ENCODE data around the gene GJC2.
A peak's percentile ranks its signal among the peaks of the same experiment; 100 is the strongest.

GJC2 gene

GRCh38 chr1:228114827-228115226 lies 34.9 kb upstream of the GJC2 start:
- no peak for DNase-seq (ENCODE audit: low read depth in 2 of 2)

DNA sequence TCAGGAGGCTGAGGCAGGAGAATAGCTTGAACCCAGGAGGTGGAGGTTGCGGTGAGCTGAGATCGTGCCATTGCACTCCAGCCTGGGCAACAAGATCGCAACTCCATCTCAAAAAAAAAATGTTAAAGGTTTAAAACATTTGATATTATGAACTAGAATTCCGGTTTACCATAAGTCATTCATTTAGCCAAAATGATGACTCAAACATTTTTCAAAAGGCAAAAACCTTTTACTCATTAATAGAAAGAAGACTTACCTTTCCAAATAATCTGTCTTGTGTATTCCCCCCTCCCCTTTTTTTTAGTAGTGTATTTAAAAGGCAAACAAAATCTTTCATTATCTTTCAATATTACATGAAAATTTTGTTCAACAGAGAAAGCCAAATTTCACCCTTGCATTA lies 32.4 kb upstream of the GJC2 start:
- no peak for DNase-seq (ENCODE audit: low read depth in 2 of 2)

- no peak for DNase-seq (ENCODE audit: low read depth in 2 of 2)
Observed at GRCh38 chr1:228118040-228118439, 31.7 kb upstream of the GJC2 start.

DNA sequence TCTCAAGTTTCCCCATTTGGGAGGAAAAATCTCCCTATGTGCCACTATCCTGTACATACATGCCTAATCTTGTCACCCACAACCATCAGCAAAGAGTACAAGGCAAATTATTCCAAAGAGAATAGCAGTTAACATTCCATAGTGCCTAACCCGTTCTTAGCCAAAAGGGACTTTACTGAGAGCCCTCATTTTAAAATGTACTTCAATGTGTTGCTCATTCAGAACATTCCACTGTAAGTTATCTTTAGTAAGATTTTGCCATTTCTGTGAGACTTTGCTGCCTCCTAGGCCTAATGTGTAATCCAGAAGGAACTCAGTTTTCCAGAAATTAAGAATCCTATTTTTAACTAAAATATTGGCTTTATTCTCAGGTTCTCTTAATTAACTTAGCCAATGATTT lies 29.4 kb upstream of the GJC2 start:
- no peak for DNase-seq (ENCODE audit: low read depth in 2 of 2)

DNA sequence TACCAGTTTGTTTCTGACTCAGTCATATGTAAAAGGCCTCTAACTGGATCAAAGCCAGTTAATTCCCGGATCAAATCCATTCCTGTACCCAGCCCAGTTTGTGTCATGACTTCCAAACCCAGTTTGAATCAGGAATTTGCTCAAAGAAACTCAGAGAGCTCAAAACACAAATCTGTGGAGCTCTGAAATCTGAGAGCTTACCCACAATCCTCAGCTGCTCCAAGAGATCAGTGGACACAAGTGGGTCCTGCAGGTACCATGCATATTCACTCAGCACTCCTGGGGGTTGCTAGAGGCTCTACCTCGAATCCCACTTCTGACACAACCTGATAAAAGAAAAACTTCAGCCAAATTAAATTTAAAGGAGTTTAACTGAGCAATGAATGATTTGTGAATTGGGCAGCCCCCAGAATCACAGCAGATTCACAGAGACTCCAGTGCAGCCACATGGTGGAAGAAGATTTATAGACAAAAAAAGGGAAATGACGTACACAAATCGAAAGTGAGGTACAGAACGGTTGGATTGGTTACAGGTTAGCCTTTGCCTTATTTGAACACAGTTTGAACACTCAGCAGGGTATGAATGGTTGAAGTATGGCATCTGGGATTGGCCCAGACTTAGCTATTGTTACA lies 28.8 kb upstream of the GJC2 start:
- no peak for DNase-seq (ENCODE audit: low read depth in 2 of 2)

GRCh38 chr1:228122921-228123441 lies 26.7 kb upstream of the GJC2 start:
- DNase-seq (ENCODE audit: low read depth in 2 of 2): no peak

DNA sequence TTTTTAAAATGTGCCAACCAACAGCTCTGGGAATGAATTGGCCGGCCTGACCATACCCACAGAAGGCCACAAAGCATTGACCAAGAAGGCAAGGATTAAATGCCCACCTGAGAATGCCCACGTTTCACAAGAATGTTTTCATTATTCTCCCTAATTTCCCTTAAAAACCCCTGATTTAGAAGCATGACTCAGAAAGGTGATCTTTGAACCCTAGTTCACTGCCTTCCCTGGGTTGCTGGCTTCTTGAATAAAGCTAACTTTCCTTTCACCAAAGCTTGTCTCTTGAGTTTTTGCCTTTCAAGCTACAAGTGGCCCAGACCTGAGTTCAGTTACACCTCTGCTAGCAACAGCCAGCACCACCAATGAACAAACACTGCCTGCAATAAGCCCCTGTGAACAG lies 26.2 kb upstream of the GJC2 start:
- DNase-seq (ENCODE audit: low read depth in 2 of 2): no peak

- no peak for DNase-seq (ENCODE audit: low read depth in 2 of 2)
Observed at GRCh38 chr1:228125185-228125584, 24.5 kb upstream of the GJC2 start.

GRCh38 chr1:228131766-228132165 lies 18.0 kb upstream of the GJC2 start:
- DNase-seq (ENCODE audit: low read depth in 2 of 2): no peak

GRCh38 chr1:228134591-228134990 lies 15.1 kb upstream of the GJC2 start:
- DNase-seq (ENCODE audit: low read depth in 2 of 2): no peak

- DNase-seq (ENCODE audit: low read depth in 2 of 2): no peak
Observed at GRCh38 chr1:228136901-228137300, 12.8 kb upstream of the GJC2 start.

DNA sequence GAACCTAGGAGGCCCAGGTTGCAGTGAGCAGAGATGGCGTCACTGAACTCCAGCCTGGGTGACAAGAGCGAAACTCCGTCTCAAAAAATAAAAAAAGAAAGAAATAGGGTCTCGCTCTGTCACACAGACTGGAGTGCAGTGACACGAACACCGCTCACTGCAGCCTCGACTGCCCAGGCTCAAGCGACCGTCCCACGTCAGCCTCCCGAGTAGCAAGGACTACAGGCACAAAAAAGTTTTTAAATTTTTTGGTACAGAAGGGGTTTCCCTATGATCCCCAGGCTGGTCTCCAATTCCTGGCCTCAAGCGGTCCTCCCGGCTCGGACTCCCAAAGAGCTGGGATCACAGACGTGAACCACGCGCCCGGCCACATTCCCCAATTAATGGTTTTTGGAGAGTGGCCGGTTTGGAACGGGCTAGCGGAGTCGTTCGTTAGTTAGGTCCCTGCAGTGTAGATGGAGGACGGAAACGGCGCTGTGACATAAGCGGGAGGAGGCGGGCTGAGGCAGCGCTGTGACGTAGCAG lies 10.3 kb upstream of the GJC2 start:
- DNase-seq (ENCODE audit: low read depth in 2 of 2): no peak

- DNase-seq (ENCODE audit: low read depth in 2 of 2): peak; percentile 97 to 98
Observed at GRCh38 chr1:228139931-228140723, 9.6 kb upstream of the GJC2 start, which contains the start of gene GUK1. TSS of gene GUK1 (plus strand) at chr1:228140279. CDS start at chr1:228140303, 24 bp downstream.

DNA sequence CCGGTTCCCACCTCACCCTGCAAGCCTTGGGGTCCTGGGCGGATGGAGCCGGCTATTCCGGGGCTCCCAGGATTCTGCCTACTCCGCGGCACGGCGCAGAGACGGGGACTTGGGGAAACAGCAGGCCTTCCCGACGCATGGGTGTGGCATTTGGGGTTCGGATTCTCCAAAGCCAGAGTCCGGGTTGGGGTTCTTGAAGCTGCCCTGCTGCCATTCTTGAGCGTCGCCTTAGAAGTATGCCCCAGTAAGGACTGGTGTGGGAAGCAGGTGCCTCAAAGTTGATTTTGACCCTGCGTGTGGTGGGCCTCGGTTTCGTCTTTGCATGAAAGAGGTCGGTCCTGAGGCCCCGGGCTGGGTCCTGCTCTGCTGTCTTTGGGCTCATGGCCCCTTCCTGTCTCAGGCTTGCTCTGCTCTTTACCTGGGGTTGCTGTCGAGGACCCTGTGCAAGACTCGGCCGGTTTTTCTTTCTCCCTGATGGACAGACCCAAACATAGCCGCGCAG lies 9.0 kb upstream of the GJC2 start:
- DNase-seq (ENCODE audit: low read depth in 2 of 2): no peak

DNA sequence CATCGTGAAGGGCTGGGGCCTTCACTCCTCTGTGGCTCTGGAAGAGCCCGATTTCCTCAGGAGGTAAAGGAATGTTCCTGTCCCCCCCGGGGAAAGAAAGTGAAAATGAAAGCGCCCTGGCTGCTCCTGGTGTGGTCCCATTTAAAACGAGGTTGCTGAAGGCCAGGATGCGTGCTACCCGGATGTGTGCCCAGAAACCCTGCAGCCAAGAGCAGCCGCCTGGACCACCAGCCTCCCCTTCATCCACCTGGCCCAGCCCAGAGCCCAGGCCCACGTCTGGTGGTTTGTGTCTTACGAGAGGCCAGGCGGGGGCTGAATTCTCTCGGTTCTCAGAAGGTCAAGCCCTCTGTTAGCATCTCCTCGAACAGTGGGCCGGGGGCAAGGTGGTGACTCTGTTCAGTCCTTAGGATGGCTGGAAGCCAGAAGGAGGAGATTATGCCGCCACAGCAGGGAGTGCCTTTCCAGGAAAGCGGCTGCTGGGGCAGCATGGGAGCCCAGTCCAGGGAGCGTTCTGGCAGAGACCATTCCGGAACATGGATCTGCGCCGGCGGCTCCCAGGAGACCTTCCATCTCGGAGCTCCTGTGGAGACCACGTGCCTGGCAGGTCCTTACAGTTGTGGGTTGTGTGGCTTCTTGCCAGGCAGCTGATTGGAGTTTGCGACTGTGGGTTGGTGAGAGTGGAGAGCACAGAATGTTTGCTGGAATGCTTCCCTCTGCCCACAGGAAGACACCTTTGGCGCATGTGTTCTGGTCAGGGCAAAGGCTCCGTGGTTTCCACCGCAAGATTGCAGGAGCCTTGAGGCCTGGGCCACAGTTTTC lies 8.3 kb upstream of the GJC2 start:
- no peak for DNase-seq (ENCODE audit: low read depth in 2 of 2)

DNA sequence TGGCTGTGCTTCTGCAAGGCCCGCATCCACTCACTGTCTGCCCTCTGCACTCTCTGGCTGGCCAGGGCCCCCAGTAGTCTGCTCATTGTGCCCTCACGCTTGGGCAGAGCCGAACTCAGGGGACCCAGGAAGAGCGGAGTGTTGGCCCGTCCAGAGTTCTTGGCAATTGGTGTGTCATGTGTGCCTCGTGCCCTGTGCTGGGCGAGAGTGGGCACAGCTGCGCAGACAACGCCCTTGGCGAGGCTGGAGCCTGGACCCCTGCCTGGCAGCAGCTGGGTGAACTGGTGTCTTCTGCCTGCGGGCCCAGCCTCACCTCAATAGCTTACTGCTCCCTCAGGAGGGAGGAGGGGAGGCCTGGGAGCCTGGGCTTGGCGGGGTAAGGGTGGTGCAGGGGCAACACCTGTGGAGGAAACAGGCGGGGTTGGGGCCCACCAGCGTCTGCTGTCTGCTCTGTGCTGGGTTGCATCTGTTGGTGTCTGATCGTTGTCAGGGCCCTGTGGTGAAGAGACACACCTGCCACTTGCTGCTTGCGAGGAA lies 7.5 kb upstream of the GJC2 start:
- no peak for DNase-seq (ENCODE audit: low read depth in 2 of 2)

DNA sequence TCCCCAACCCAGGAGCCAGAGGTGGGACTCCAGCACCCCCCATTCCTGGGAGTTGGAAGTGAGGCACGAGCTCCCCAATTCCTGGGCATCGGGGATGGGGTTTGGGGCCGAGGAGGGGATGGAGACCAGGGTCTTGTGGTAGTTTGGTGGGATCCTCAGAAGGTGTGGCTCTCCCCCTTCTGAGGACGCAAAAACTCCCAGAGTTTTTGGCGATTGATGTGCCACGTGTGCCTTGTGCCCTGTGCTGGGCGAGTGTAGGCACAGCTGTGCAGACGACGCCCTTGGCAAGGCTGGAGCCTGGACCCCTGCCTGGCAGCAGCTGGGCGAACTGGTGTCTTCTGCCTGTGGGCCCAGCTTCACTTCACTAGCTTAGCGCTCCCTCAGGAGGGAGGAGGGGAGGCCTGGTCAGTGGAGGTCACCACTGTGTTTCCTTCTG lies 7.0 kb upstream of the GJC2 start:
- DNase-seq (ENCODE audit: low read depth in 2 of 2): no peak

DNA sequence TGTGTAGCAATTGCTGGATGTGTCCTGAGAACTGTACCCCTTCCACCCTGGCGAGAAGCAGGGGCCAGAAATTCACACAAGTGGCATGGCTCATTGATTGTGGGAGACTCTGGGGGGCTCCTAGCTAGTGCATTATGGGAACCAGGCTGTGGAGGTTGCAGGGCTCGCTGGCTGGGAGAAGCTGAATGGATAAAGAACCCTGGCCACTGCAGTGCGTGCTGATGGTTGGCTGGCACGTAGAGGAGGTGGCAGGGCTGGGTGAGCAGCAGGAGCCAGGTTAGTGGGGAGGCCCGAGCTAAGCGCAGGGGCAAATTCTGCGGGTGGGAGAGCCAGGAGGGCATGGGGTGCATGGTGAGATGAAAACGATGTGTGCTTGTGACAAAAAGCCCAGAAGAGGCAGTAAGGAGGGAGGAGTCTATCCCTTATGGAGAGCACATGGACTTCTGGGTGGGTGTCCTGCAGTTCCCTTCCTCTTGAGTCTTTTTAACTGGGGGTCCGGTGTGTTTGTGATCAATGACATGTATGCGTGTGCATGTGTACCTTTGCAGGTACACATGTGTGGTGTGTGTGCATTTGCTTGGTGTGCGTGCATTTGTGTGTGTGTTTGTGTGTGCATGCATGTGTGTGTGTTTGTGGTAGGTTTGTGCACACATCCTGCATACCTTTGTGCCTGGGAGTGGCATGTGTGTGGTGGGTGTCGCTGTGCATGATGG lies 6.1 kb upstream of the GJC2 start:
- no peak for DNase-seq (ENCODE audit: low read depth in 2 of 2)

- no peak for DNase-seq (ENCODE audit: low read depth in 2 of 2)
Observed at GRCh38 chr1:228144193-228144992, 5.3 kb upstream of the GJC2 start.

- no peak for DNase-seq (ENCODE audit: low read depth in 2 of 2)
Observed at GRCh38 chr1:228144993-228145343, 4.8 kb upstream of the GJC2 start.

Measured in fibroblast of skin of left biceps (primary cell).